HG03460 (cell line): ENCODE data around the gene TMOD2.
A peak's percentile ranks its signal among the peaks of the same experiment; 100 is the strongest.

Experiments used
- ATAC-seq: cut with Tn5 transposase; IDR thresholded peaks from one replicate; pipeline ENCODE4 v1.9.1; 2021; ENCODE audit not compliant: unreplicated experiment

Gene TMOD2

DNA sequence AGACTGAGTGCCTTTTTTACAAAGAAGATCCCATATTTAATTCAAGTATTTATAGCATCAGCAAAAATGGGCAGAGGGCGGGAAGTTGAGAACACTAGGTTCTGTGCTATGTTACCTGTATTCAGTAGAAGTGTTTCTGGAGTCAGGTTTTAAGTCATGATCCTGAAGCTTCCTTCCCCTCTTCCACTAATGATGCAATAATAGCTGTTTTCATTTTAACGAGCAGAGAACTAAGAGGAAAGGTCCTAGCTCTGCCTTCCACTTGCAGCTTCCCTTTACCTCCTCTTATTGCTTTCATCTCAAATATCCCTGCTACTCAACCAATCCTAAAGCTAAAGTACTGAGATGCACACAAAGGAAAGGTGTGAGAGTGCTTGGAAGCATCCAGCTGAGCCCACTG lies 61.2 kb downstream of the TMOD2 start:
- no peak for ATAC-seq

DNA sequence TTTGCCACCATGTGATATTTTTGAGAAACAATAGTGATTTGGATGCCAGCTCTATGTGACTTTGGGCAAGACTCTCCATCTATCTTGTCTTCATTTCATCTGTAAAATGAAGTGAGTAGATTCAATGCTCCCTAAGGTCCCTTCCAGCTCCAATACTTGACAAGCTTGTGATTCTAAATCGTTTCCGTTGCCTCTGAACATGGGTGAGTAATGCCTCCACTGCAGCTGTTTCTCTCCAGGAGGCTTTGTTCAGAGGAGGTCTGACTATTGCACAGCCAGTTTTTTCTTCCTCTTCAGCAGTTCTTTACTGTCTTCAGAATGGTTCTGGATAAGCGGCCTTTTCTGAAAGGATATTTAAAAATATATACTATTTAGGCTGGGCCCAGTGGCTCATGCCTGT lies 63.2 kb downstream of the TMOD2 start:
- no peak for ATAC-seq

DNA sequence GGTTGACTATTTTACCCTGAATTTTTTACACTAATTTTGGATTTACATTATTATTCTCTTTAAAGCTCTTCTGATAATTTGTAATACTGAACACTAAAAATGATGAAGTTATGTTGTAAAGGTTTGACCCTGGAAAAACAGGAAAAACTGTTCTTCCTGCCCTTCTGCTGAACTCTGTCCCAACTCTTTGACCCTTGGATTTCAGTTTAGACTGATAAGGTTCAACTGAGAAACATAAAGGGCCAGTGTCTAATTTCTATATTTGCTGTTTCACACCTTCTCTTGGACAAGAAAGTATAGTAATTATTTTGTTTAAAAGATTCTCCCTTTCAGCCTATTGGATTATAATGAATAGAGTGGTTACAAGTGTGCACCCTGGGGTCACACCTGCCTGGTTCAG lies 65.2 kb downstream of the TMOD2 start:
- ATAC-seq: no peak

DNA sequence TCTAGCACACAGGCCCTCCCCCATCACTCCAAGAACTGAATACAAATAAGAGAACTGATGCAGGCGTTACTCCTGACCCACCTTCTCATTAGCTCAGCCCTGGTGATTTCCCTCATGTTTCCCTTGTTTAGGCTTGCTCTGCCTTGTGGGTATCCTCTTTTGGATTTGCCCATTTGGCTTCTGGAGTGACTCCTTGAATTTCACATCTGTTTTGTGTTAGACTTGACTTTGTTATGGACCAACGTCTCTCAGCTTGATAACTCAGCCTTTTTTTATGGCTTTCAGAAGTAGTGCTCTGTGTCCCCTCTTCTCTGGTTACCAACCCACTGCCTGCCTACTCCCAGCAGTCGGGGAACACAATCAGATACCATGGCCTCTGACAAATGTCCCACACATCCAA lies 66.8 kb downstream of the TMOD2 start:
- no peak for ATAC-seq

DNA sequence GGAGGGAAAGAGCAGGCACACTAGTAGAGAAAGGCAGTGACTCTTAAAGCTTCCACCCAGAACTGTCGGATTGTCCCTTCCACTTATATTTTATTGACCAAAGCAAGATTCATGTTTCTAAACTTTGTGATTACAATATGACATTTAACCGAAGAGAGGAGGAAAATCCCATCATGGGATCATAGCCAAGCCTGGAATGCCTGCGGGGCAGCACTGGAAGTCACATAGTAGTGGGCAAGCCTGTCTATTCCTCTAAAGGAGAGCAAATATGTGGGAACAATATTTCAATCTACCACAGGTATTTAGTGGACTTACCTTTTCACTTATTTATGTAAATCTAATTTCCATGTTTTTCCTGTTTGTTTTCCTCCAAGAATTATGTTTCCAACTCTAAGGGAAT lies 74.3 kb downstream of the TMOD2 start:
- ATAC-seq: no peak

DNA sequence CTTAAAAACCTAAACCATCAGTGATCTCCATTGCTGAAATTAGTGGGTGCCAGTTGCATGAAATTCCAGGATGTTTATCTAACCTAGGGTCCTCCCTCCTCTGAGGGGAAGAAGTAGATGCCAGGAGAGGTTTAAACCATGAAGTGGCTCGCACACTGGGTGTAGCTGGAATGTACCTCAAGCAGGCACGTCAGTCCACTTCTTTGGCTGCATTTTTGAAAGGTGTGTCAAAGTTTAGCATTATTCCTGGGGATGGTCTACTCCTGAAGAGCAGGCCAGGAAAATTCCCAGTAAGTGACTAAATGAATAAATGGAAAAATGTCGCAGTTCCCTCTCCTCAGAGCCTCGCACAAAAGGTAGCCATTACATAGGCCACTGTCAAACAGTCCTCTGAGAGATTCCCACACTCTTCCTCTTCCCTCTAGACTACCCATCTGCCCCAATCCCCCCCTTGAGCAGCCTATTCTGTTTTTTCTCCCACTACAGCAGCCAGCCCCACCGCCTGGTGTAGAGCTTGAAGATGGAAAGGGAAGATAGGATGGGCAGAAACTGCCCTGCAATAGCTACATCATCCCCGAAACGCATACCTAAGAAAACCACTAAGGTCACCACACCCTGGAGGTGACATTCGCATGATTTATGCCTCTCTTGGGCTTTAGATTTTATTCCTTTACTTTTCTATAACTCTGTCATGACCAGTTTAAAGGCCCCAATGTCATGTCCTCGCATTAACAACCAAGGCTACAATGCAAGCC lies 77.4 kb downstream of the TMOD2 start:
- ATAC-seq: no peak

DNA sequence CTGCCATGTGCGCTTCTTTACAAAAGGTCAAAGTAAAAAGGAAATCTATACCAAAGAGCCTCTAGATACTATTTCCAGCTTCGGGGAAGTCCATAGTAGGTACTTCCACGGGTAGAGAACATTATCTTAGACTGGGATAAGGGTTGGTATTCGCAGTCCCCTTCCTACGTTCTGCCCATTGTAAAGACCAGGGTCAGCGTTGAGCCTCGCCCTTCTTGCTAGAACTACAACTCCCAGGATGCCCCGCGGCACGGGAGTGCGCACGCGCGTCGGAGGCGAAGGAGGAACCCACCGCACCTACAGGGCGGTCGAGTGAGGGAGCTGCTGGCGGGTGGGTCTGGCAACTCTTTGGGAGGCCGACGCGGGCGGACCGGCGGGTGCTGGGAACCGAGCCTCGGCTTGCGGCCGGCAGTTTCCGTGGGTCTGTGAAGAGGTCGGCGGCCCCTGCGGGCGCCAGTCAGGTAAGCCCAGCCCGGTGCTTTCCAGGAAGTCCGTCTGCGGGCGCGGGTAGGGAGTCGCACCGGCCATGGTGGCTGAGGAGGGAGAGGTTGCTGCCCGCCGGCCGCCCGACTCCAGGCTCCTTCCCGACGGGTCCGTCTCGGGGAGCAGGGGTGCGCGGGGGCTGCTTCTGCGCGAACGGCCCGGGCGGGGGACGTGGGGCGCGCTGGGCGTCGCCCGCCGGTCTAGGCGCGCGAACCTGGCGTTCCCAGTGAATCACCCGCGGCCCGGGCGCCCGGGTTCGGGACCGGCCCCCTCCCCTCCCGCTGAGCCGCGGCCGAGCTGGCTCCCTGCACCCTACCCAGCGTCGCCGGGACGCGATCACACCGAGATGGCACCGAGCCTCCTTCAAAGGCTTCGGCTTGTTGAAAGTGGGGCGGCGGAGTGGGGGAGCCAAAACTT lies 78.2 kb downstream of the TMOD2 start, which contains the start of gene TMOD3:
TMOD3 (plus strand) TSS at position 278 of the 900 bp plus-strand sequence. CDS start 33,232 bp downstream, outside the sequence.
- peak; percentile 77 for ATAC-seq

DNA sequence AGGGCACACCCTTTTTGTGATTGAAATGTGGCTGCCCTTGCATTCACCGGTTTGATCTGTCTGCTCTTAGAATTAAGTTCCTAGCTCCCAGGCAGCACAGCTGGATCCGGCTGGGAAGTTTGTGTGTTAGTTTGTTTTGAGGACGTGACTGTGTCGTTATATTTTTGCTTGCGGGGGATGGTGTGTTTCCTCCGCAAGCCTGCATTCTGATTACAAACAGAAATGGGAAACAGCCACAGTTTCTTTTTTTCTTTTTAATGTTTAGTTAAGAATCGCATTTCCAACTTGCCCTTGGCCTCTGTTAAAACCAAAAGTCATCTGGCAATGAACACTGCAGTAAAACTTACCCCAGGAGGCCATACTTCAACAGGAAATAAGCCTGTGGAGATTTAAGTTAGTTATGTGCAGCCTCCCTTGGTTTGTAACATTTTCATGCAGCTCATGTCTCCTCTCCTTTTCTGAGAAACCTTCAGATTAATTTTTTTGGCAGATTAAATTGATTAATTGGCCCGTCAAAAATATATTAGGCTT lies 78.9 kb downstream of the TMOD2 start:
- peak; percentile 18 for ATAC-seq

DNA sequence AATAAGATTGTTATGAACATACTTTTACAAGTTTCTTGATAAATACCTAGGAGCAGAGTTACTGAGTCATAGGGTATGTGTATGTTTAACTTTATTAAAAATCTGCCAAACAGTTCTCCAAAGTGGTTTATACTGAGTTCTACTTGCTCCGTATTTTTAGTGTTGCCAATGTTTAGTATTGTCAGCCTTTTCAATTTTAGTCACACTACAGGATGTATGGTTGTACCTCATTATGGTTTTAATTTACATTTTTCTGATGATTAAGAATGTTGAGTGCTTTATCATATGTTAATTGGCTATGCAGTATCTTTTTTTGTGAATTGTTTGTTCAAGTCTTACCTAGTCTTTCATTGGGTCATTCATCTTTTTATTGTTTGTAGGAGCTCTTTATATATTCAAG lies 82.4 kb downstream of the TMOD2 start:
- no peak for ATAC-seq

DNA sequence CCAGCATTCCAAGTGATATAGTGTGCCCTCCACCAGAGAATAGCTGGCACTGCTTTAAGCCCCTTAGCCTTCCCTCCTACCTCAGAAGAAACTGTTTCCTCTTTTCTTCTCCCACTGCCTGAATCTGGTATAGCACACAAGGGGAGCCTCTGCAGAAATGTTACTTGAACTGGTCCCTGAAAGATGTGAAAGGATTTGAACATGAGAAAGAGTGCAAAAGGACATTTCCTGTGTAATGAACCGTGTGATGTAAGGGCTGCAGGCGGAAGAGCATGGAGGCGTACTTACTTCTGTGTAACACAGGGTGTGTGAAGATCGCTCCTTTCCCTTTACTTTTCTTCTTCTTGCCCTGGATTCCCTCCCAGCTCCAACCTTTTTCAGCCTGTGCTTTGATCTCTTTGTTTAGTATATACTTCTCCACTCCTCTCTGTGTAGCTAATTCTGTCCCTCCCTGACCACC lies 86.4 kb downstream of the TMOD2 start:
- ATAC-seq: peak; percentile 61

DNA sequence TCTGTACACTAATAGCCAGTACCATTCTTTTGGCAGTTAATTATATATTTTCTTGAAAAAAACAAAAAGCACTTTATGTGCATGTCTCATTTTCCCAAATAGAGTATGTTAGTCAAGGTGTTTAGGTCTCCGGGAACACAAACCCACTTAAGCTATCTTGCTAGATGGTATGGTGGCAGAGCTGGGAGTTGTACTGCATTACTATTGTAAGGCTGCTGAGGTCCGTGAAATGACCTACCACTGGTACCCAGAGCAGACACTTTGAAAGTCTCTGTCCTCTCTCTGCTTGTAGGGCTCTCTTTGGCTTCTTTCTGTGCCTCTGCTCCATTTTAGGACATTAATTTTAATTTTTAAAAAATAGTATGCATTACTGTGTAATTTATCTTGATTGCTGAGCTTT lies 86.9 kb downstream of the TMOD2 start:
- ATAC-seq: no peak

DNA sequence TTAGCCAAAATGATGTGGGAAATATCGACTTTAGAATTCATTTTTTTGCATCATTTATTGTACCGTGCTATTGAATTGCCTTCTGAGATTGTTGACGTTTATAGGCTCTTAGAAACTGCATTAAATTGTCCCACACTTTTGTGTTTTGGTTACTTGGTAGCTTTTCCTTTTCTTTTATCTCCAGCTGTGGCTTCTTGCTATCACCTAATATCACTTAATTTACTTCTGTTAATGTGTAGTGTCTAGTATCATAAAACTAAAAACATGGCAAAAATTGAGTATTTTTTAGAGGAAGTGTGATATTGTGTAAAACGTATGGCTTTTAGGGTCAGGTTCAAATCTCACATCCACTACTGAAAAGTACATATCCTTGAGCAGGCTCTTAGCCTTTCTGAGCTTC lies 89.3 kb downstream of the TMOD2 start:
- ATAC-seq: no peak

DNA sequence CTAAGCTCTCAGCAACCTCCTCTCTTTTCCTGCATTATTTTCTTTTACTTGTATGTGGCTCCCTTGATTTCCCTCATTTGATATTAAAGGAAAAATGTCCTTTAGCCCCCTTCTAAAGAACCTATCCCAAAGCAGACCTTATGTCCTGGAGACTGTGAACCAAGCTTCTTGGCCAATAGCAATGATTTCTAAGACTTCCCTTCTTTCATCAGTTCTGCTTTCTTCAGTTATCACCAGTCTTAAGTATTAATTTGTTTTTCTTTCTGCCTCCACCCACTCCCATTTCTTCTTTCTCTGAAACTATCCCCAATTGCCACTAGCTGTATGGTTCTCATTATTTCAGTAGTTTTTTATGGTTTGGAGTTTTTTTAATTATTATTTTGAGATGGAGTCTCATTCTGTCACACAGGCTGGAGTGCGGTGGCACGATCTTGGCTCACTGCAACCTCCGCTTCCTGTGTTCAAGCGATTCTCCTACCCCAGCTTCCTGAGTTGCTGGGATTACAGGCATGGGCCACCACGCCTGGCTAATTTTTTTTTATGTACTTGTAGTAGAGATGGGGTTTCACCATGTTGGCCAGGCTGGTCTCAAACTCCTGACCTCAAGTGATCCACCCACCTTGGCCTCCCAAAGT lies 90.1 kb downstream of the TMOD2 start:
- ATAC-seq: no peak

DNA sequence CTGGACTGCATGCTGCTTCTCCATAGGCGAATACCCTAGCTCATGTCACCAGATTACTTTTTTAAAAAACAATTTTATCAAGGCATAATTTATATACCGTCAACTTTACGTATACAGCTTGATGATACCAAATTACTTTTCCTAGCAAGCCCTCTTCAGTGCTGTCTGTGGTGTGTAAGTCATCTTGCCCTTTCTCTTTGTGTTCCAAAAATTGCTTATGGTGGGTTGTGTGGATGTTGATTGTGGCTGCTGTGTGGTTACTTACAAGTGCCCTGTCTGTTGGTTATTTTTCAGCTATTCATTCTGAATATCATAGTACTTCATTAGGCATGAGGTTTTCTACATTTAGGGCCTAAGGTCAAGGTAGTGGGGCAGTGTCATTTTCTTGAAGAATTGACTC lies 90.9 kb downstream of the TMOD2 start:
- ATAC-seq: no peak

DNA sequence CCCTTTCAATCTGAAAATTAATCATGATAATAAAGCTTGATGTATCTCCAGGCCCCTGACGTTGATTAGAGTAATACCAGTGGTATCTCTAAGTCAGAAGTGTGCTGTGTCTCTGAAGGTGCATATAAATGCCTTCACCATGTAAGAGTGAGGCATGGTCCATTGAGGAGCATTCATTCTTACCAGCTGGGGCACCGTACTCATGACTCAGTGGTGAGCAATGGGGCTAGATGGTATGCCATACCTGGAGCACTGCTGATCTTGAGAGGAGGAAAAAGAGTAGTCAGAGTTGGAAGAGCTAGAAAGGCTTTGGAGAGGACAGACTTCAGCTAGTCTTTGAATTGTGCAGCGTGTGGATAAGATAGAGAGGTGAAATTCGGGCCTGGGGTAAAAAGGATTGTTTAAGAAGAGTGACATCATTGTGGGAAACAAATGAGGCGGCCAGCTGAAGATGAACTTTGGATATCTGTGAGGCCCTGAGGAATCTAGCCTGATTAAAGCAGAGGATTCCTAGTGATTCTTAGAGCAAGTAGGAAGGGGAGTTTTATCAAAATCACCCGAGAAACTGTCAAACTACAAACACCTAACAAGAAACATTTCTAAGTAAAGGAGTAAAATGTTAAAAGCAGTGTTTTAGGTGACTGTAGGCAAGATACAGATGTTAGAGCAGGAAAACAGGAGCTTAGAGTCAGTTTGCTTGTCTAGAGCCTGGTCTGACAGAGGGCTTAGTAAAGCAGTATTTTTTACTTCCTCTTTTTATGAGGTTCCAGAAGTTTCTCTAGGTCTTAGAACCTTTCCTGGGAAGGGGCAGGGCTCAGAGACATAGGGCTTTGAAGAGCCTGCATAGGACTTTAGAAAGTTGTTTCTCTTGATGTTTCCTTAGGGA lies 91.7 kb downstream of the TMOD2 start:
- ATAC-seq: peak; percentile 51

DNA sequence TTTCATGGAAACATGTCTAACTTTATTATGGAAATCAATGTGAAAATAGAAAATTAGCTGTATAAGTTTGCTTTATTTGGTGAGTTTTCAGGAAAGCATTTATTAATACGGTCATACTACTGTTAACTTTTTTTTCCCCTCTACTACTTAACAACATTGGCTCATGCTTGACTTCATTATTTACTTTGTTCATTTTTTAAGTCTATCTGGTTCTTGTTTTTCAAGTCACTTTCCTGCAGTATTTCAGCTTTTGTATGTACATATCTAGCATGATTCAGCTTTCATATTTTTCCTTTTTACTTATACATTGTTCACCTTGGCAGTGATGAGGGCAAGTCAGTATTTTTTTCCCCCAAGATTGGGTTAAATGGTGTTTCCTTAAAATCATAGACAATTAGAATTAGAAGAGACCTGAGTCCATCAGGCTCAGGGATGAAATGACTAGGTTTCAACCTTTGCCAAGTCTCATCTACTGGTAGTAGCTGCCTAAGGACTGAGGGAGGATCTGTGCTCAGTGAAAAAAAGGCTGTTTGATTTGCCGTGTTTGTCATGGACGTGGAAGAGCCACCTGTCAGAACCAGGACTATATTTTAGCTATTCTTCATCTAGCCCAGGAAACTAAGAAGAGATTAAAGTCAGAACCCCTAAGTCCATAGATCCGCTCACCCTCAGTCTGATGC lies 93.5 kb downstream of the TMOD2 start:
- no peak for ATAC-seq

DNA sequence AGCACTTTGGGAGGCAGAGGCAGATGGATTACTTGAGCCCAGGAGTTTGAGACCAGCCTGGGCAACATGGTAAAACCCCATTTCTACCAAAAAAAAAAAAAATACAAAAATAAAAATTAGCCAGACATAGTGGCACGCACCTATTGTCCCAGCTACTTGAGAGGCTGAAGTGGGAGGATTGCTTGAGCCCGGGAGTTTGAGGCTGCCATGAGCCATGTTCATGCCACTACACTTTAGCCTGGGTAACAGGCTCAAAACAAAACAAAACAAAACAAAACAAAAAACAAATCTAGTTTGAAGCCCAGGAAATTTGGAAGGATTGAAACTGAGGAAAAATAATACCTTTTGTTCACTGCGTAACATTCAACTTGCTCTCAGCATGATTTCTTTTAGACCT lies 94.7 kb downstream of the TMOD2 start:
- ATAC-seq: no peak

DNA sequence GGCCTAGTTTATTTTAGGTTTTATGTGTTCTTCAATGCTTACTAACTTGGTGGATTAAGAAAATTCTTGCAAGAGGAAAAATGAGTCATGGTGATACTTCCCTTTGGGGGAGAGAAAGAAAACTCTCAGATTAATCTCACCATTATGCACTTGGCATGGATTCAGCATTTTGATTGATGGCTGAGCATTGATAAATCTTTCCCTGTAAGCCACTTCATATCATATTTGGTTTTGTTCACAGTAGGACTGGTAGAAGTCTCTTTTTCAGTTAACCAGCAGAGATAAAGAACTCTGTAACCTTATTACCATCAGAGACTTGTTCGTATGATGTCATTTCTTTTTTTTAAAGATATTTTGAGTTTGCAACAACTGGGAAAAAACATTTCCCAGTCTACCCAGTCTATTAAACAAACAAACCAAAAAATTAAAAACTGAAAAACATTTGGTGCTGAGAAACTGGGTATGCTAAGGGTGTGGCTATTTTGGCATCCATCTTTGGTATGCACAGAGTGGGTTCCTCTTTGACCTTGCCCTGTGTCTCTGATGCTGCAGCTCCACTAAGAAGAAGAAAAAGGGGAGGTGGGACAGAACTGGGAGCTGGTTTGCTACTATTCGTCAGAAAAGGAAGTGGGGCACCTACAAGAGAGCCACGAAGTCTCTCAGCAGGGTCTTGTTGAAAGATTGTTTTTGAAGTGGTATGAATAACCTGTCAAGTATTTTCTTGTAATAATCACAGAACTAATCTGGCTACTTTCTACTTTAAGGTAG lies 95.2 kb downstream of the TMOD2 start:
- no peak for ATAC-seq

DNA sequence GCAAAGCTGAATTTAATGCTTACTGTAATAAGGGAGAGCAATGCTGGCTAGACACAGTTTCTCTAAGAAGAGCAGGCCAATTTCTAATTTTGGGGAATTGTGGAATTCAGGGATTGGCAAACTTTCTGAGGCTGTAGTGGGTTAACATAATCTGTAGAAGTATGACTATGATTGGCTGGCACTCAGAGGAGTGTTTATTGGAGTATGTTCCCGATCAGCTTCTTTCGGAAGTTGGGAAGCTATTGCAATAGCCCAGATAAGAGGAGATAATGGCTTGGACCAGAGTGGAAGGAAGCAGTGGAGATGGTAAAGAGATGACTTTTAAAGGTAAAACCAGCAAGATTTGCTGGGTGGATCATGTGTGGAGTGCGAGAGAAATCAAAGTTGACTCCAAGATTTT lies 97.4 kb downstream of the TMOD2 start:
- no peak for ATAC-seq
